Type B pancreatic cell (in vitro differentiated cells): Measurements from ENCODE around the gene GMFB. TPM values are rescaled to one million over a fixed set of nuclear protein-coding genes. Genes with fewer than 3 reads are reported as not detected.

Source experiments
- DNase-seq: peaks from one replicate; pipeline ENCODE4 v3.0.0; 2021; ENCODE audit warnings: mixed read lengths; ENCODE audit not compliant: unreplicated experiment; ENCODE audit errors: extremely low spot score
- H3K27ac Mint-ChIP-seq: 2 replicates; pipeline ENCODE4 v1.8.0; 2021; ENCODE audit warnings: mild to moderate bottlenecking, mixed read lengths
- H3K27me3 Mint-ChIP-seq: 2 replicates; pipeline ENCODE4 v1.8.0; 2021; ENCODE audit warnings: mixed read lengths
- H3K36me3 Mint-ChIP-seq: 2 replicates; pipeline ENCODE4 v1.8.0; 2021; ENCODE audit warnings: mixed read lengths
- H3K4me1 Mint-ChIP-seq: one replicate; pipeline ENCODE4 v1.8.0; 2021; ENCODE audit warnings: mixed read lengths; ENCODE audit not compliant: unreplicated experiment
- H3K4me3 Mint-ChIP-seq: 2 replicates; pipeline ENCODE4 v1.8.0; 2021; ENCODE audit warnings: mild to moderate bottlenecking, mixed read lengths
- H3K9me3 Mint-ChIP-seq: 2 replicates; pipeline ENCODE4 v1.8.0; 2021; ENCODE audit warnings: mixed read lengths
- CTCF ChIP-seq: fragments of 200-600 bp; sonication (generic); conservative IDR thresholded peaks from 2 replicates; pipeline ENCODE4 v1.5.0; 2021; ENCODE audit warnings: antibody characterized with exemption, mild to moderate bottlenecking
- total RNA-seq: library from RNA; stranded (reverse); gene quantifications from 2 replicates; pipeline ENCODE4 v1.2.1, GENCODE V29; 2021; ENCODE audit warnings: low replicate concordance

Gene GMFB
- total RNA-seq, 1 donor from 2014 or later = 48.8 TPM

- DNase-seq = no peak
- Mint-ChIP-seq H3K27ac (no peak overlapping the region), H3K4me3 (no peak overlapping the region), H3K27me3 (no peaks in the 10 kb centered on the region), H3K36me3 (peaks cover 41% of the 10 kb centered on the region), H3K9me3 (peaks cover 8% of the 10 kb centered on the region), H3K4me1 (peaks cover 16% of the 10 kb centered on the region)
- no peak for TF ChIP-seq CTCF
Measured at GRCh38 chr14:54516709-54517108, 27.9 kb upstream of the GMFB start.

DNA sequence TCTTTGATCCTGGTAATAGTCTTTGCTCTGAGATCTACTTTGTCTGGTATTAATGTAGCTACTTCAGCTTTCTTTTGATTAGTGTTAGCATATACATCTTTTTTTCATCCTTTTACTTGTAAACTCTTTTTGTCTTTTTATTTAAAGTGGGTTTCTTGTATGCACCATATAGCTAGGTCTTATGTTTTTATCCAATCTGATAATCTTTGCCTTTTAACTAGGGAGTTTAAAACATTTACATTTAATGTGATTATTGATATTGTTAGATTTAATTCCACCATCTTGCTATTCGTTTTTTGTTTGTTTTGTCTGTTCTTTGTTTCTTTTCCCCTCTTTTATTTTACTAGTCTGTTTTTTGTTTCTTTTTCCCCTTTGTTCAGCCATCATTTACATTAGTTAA lies 26.9 kb upstream of the GMFB start:
- H3K27ac Mint-ChIP-seq = no peak overlapping the region
- H3K27me3 Mint-ChIP-seq = no peaks in the 10 kb centered on the region
- no peak for TF ChIP-seq CTCF
- peaks cover 8% of the 10 kb centered on the region for H3K9me3 Mint-ChIP-seq
- H3K4me1 Mint-ChIP-seq = peaks cover 23% of the 10 kb centered on the region
- no peak for DNase-seq
- no peak overlapping the region for H3K4me3 Mint-ChIP-seq
- peaks cover 41% of the 10 kb centered on the region for H3K36me3 Mint-ChIP-seq

GRCh38 chr14:54512393-54512792 lies 23.6 kb upstream of the GMFB start:
- Mint-ChIP-seq H3K9me3 (peaks cover 8% of the 10 kb centered on the region), H3K27ac (no peak overlapping the region), H3K27me3 (no peaks in the 10 kb centered on the region), H3K36me3 (peaks cover 32% of the 10 kb centered on the region), H3K4me3 (peak overlapping the region; percentile 32), H3K4me1 (peaks cover 28% of the 10 kb centered on the region)
- no peak for TF ChIP-seq CTCF
- no peak for DNase-seq

DNA sequence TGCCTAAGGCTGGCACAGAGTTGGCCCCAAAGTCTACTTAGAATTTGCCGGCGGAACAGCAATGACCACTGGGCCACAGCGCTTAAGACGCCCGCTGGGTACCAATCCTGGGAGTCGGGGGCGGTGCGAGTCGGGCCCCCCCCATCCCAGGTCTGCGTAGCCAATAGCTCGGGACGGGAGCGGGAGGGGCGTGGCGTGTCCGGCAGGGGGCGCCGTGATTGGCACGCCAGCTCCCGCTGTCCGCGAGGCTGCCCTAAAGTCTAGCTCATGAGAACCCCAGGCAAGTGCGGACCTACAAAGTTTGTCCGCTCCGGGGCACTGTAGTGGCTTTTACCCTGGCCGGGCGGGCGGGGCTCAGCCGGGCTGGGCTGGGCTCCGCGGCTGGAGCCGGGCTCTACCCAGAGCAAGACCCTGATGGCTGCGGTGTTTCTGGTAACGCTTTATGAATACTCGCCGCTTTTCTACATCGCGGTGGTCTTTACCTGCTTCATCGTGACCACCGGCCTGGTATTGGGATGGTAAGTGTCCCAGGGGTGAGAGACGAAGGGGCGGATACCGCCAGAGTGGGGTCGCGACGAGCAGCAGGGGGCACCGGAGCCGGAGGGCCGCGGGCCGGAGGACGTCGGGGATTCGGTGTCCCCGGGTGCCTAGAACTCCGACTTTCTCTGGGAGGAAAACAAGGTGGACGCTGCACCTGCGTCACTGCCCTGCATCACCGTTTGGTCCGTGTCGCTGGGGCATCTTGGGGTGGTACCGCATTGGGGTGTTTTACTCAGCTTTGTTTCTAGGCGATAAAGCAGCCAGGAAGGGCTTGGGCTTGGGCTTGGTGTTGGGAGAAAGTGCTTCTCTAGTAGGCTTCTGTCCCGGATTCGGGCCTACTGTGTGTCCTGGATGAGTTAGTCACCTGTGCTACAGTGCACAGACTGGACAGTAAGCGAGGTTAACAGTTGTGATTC lies 21.0 kb upstream of the GMFB start, which contains the start of gene CGRRF1:
Gene CGRRF1, plus strand, starts transcription at position 361 of the 956 bp plus-strand sequence. Its CDS starts 54 bp downstream, at position 415.
- peaks cover 15% of the 10 kb centered on the region for H3K36me3 Mint-ChIP-seq
- H3K27me3 Mint-ChIP-seq = no peaks in the 10 kb centered on the region
- peak within 1 kb of the TSS; percentile 98 for H3K4me3 Mint-ChIP-seq
- no peaks in the 10 kb centered on the region for H3K9me3 Mint-ChIP-seq
- peak; percentile 74 for TF ChIP-seq CTCF
- peaks cover 28% of the 10 kb centered on the region for H3K4me1 Mint-ChIP-seq
- peak within 1 kb of the TSS; percentile 84 for H3K27ac Mint-ChIP-seq
- DNase-seq = peak; percentile 99

GRCh38 chr14:54503486-54503885 lies 14.7 kb upstream of the GMFB start:
- TF ChIP-seq CTCF = peak; percentile 53
- Mint-ChIP-seq H3K4me3 (no peak overlapping the region), H3K4me1 (no peaks in the 10 kb centered on the region), H3K36me3 (no peaks in the 10 kb centered on the region), H3K27me3 (no peaks in the 10 kb centered on the region), H3K9me3 (no peaks in the 10 kb centered on the region), H3K27ac (no peak overlapping the region)
- DNase-seq = no peak
